C4-2B (cell line): Measurements from ENCODE around the gene POU2AF1.

Experiments used
- CTCF ChIP-seq: fragments of 450-650 bp; conservative IDR thresholded peaks from 2 replicates; pipeline ENCODE4 v1.5.1; 2017; ENCODE audit warnings: mild to moderate bottlenecking
- ZFX ChIP-seq: fragments of 450-650 bp; IDR thresholded peaks from 2 replicates; pipeline ENCODE4 v1.6.1; 2017

- TF ChIP-seq CTCF (no peak), ZFX (no peak)
Measured at GRCh38 chr11:111309215-111309915, 69.7 kb downstream of the POU2AF1 start.
